HG03159 (cell line): ENCODE measurements around the gene ME2.
A peak's percentile ranks its signal among the peaks of the same experiment; 100 is the strongest.
"Not testable (repeated sequence)": the region's sequence is repeated elsewhere in the genome, so short reads cannot be mapped to it uniquely, and the experiment has no call there.

Experiments
- ATAC-seq: cut with Tn5 transposase; IDR thresholded peaks from one replicate; pipeline ENCODE4 v1.9.1; 2021; ENCODE audit warnings: mild to moderate bottlenecking, moderate library complexity; ENCODE audit not compliant: unreplicated experiment

The ME2 gene

DNA sequence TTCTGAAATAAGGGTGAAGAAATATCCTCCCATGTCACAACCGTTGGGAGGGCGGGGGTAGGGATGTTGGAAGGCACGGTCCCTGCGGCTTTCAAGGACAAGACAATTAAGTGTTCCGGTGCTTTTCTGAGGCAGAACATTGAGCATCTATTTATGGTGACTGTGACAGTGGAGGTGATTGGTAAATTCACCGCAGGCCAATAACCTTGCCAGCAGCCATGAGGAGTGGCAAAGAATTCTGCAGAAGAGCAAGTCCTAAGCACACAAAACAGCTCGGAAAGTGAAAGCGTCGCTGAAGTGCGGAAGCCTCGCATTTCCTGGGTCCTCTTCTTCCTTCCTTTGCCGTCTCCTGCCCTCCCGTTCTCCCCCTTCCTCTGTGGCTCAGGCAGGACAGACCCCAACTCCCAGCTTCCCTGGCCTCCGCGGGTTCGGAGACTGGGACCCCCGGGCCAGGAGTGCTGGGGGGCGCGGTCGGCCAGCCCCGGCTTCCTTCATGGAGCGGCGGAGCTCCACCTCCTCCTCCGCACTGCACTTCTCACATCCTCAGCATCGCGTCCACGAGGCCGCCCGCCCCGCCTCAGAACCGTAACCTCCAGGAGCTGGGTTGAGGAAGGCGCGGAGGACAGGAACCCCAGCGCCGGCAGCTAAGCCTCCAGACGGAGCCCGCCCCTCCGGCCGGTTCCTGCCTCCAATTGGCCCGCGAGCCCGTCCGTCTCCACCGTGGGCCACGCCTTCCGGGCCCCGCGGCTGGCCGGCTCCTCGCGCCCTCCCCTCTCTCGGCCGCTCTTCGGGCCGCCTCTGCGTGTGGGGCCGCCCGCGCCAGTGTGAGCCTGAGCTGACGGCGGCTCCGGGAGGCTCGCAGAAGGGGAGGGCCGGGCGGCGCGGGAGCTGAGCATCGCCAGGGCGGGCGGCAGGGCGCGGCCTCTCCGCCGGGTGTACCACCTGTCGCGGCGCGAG lies at the start of gene ME2:
TSS of gene ME2 (plus strand) at position 774 of the 957 bp plus-strand sequence. CDS start 16,703 bp downstream, outside the sequence.
- ATAC-seq: peak; percentile 94

DNA sequence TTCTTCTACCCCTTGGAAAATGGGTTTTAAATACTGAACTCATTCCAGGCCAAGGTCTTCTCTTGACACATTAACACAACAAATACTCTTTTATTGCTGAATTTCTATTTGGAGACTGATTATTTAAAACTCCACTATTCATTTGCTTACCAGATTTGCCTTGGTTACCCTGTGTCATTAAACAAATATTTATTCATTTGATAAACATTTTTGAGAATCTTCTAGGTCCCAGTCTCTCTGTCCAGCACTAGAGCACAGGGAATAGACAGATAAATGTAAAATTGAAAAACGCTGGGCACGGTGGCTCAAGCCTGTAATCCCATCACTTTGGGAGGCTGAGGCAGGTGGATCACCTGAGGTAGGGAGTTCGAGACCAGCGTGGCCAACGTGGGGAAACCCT lies 49.3 kb upstream of the ME2 start:
- ATAC-seq: no peak

DNA sequence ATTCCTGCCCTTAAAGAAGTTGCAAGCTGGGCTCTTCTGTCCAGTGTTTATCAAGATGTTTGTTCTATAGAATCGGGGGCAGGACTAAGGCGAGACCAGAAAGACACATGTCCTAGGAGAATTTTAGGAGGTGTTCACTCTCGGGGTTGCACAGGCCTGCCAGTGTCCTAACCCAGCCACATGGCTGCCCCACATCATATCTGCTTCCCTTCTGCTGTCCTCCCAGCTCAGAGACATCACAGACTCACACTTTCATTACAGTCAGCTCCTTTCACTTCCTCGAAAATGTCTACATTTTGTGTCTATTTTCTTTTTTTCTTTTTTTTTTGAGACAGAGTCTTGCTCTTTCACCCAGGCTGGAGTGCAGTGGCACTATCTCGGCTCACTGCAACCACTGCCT lies 48.4 kb upstream of the ME2 start:
- peak; percentile 68 for ATAC-seq

DNA sequence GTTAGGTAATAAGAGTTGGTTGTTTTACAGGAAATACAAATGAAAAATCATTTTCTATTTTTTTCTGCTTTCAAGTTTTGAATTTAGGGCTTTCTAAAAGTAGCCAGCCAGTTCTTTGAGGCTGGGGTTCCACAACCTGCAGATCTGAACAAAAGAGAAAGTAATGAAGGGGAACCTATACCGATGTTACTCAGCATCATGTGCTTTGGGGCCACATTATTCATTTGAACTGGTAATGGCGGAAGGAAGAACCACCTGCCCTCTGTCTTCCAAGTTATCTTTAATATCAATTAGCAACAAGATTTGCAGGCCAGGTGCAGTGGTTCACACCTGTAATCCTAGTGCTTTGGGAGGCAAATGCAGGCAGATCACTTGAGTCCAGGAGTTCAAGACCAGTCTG lies 46.2 kb upstream of the ME2 start:
- ATAC-seq: no peak

DNA sequence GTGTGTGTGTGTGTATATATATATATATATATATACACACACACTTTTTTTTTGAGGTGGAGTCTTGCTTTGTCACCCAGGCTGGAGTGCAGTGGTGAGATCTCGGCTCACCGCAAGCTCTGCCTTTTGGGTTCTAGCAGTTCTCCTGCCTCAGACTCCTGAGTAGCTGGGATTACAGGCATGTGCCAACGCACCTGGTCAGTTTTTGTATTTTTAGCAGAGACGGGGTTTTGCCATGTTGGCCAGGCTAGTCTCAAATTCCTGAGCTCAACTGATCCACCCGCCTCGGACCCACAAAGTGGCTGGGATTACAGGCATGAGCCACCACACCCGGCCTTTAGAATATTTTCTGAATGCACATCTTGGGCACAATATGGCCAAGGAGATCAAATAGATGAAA lies 45.4 kb upstream of the ME2 start:
- ATAC-seq: not testable (repeated sequence)

DNA sequence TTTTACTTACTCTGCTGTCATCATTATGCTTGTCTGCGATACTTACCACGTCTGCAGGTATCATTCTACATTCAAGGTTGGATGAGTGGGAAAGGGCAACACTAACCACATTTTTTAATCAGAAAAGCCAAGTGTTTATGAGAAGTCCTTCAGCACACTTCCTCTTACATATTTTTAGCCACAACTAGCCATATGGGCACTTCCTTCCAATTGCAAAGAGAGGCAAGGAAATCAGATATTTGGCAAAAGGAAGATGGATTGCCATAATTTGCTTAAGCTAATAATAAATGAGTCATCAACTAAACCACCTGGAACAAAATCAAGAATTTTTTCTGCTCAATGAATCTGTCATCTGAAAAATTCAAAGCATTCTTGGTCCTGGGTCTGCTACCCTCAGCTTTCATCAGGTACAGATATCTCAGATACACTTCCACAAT lies 42.4 kb upstream of the ME2 start:
- ATAC-seq: no peak

DNA sequence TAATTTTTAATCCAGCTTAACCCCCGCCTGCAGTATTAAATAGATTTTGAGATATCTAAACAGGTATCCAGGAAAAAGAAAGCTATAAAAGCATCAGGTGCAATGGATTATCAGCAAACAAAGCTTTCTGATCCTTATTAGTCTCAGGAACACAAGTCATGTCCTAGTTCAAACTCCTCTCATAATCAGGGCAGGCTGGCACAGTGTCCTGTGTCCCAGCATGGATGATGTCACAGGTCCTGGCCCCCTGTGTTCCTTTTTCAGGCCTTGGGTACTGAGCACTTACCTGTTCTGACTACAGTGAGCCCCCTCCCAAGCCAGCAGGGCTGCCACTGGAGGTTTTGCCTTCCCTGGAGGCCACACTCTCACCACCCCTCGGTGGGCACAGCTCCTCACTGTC lies 39.6 kb upstream of the ME2 start:
- ATAC-seq: no peak

DNA sequence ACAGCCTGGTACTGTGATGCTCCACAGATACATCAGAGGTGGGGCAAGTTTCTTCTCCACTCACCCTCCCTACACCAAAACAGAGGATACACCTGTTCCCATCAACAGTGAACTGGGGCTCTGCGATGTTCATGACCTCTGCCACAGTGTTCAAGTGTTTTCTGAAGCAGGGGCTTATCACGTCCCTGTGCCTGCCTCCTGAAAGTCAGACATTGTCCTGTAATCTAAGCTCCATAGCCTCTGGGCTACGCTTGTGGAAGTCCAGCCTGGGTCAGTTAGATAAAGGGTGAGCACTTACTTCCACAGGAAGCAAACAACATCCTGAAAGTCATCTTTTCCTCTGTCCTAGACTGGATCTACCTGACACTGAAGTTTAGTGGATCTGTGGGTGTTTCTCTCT lies 38.9 kb upstream of the ME2 start:
- ATAC-seq: no peak

DNA sequence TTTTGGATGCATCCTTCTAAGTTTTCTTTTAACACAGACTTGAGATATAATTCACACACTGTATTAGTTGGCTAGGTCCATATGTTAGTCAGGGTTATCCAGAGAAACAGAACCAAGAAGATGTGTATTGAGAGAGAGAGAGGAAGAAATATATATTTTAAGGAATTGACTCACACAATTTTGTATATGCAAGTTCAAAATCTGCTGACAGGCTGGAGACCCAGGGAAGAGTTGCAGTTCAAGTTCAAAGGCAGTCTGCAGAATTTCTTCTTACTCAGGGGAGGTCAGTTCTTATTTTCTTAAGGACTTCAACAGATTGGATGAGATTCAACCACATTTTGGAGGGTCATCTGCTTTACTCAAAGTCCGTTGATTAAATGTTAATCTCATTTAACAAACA lies 36.1 kb upstream of the ME2 start:
- ATAC-seq: no peak

DNA sequence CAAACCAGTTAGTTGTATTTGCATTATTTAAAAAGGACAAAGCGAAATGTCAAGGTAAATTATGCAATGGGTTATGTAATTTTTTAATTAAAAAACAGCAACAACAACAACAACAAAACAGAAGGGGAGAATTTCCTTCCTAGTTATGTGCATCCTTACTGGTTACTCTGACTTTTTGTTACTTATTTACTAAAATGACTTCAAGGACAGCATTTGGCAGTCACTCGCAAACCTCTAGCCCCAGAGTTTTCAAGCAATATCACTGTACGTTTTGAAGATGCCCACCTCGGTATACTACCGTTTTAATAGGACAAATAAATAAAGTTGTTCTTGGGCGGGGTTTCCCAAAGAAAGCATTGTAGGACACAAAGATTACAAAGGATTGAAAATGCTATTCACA lies 34.4 kb upstream of the ME2 start:
- ATAC-seq: no peak

DNA sequence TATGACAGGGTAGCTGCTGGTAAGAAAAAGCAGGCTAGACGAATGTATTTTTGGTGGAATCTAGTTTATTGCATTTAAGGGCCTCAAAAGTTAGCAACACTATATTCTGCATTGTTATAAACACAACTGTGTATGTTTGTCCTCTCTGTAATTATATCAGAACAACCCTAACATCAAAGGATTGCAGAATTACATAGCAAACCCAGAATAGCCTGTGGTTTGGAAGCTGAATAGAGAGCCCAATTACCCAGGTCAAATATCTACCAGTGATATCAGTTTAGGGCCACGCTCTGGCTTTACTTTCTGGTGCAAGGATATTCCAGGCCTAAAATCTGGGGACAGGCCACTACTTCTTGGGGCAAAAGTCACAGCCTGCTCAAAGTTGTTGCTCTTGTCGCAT lies 34.0 kb upstream of the ME2 start:
- no peak for ATAC-seq

DNA sequence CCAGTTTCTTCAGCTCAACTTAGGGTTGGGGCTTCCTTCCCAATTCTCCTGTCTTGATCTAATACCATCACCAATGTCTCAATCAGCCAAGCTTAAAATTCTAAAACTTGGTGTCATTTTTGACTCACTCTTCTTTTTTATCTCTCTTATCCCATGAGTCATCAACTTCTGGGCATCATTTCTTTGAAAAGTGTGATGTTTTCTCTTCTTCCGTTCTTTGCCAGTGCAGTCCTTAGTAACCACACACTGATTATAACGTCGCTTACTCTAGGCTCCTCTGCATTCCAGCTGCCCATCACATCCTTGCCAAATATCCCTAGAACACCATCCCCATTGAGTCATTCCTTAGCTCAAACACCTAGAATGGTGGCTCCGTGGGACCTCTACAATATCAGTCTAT lies 31.7 kb upstream of the ME2 start:
- no peak for ATAC-seq

DNA sequence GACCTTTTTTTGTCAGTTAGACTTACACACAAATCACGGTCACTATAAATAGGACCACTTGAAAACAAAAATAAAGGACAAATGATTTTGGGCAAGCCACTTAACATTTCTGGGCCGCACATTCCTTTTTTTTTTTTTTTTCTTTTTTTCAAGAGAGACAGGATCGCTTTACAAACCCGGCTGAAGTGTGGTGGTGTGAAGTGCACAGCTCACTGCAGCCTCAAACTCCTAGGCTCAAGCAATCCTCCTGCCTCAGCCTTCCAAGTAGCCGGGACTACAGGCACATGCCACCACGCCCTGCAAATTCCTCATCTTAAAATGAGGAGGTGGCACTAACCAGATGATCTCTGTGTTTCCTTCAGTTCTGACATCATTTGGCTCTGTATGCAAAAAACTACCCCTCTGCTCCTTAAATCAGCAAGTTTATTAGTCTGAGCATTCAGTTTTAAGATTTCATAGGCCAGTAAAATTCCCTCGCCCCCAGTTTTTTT lies 30.8 kb upstream of the ME2 start:
- no peak for ATAC-seq

DNA sequence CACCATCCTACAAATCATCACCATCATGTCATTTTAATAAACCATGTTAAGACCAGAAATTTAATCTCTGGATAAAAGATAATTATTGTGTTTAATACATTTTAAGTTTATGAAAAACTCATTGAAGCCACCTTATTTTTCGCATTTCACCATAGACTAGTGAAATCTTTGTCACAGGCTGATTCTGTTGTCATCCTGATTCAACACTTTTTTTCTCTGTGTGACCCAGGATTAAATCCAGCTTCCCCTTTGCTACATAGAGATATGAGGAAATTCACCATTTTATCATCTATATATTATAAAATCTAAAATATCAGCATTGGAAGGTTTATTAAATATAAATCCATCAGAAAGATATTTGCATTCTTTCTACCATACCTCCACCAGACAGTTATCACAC lies 29.9 kb upstream of the ME2 start:
- no peak for ATAC-seq

DNA sequence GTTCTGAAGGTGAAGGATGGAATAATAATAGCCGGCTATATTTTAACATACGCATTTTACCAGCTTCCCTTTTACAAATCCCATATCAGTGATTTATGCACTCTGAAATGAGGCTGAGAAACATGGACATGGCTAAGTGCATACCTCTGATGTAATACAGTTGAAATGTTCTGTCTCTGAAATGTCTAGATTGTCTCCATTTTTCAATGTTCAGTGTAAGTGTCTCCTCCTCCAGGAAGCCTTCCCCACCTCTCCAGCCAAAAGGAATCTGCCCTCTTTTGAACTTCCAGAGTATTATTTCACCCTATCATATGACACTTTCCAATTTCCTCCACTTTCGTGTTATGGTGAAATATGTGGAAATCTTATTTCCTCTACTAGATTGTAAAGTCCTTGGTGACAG lies 29.5 kb upstream of the ME2 start:
- no peak for ATAC-seq

DNA sequence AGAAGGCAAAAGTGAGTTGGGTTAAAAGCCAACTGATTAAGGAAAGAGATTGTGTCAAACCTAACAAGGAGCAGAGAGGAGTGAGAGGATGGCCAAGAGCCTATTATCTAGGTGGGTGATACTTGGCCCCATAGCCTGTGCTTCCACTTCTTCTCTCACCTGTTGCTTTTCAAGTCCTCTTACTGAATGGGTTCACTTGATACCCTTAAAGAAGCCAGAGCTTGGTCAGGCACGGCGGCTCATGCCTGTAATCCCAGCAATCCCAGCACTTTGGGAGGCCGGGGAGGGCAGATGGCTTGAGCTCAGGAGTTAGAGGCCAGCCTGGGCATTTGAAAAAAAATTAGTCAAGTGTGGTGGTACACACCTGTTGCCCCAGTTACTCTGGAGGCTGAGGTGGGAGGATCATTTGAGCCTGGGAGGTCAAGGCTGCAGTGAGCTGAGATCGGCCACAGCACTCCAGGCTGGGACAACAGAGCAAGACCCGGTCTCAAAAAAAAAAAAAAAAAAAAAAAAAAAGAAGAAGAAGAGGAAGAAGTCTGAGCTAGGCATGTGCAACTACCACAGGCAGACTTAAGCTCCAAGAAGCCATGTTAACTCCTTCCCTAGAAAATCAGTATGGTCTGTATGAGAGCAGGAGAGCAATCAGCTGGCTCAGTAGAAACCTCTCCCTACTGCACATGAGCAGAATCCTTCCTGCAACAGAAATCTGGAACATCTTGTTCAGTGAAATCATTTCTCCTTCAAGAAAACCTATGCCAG lies 28.4 kb upstream of the ME2 start:
- no peak for ATAC-seq

DNA sequence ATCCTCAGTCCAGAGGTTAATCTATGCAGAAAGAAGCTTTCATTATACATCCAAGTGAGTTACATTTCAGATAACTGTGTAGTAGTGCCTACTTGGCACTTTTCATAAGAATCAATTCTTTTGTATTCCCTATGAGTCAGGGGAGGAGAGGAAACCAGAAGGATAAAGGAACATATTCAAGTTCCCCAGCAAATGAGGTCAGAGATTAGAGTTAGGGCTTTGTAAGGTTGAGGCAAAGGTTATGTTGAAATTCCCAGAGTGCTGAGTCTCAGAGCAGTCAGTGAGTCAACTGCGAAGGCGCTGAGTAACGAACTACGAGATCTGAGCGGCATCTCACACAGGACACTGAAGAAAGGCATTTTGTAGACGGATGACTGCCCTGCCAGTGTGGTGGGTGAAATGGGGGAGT lies 25.1 kb upstream of the ME2 start:
- ATAC-seq: no peak

DNA sequence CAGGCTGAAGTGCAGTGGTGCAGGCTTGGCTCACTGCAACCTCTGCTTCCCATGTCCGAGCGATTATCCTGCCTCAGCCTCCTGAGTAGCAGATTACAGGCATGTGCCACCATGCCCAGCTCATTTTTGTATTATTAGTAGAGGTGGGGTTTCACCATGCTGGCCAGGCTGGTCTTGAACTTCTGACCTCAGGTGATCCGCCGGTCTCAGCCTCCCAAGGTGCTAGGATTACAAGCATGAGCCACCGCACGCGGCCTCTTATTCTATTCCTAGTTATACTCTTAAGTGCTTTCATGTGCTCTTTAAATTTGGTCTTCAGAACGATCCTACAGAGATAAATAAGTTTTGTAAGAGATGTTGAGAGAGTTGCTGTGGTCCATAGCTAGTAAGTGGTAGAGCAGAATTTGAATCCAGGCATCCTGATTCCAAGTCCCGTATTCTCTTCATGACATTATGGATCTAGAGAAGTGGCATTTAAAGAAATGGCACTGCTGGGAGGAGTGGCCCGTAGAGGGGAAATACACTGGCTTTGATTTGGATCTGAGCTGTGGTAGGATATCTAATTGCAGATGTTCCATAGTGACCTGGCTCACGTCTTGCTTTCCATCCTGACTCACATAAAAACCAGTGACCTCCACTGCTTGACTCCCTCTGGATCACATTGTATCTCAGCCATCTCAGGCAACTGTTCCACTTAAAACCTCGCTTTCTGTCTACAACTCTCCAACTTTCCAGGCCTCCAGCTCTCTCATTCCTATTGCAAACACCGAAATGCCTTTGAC lies 22.8 kb upstream of the ME2 start:
- no peak for ATAC-seq

DNA sequence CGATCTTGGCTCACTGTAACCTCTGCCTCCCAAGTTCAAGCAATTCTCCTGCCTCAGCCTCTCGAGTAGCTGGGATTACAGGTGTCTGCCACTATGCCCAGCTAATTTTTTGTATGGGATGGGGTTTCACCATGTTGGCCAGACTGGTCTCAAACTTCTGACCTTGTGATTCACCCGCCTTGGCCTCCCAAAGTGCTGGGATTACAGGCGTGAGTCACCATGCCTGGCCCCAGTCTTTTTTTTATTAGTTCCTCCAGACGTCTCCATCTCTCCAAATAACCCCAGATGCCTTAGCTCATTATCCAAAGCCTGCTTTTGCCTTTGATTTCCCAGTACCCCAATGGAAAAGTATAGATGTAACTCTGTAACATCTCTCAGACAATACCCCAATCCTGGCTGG lies 21.8 kb upstream of the ME2 start:
- ATAC-seq: not testable (repeated sequence)

DNA sequence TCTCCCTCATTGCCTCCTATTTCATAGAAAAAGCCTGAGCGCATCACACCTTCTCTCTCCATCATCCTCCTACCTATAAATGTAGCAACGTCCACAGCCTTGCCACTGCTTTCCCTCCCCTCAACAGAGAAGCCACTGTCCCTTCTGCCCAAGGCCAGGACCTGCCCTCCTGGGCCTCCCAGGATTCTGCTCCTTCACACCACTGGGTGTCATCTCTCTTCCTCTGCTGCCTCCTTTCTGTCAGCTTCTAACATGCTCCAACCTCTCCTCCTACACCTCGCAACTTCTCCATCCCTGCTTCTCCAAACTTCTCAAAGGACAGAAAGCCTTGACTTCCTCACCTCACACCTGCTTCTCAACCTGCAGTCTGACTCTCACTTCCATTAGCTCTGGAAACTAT lies 21.2 kb upstream of the ME2 start:
- ATAC-seq: no peak
